IPS-15b (cell line): ENCODE results near the gene KRT6A.
"Not testable (repeated sequence)": the region's sequence is repeated elsewhere in the genome, so short reads cannot be mapped to it uniquely, and the experiment has no call there.

ENCODE experiments used
- H3K27me3 ChIP-seq: one replicate; pipeline ENCODE4 v1.6.1; 2013; ENCODE audit warnings: low read length; ENCODE audit not compliant: control insufficient read depth, insufficient read depth
- H3K36me3 ChIP-seq: one replicate; pipeline ENCODE4 v1.6.1; 2013; ENCODE audit warnings: low read length; ENCODE audit not compliant: control insufficient read depth, insufficient read depth
- H3K4me1 ChIP-seq: one replicate; pipeline ENCODE4 v1.6.1; 2013; ENCODE audit warnings: mild to moderate bottlenecking, low read length; ENCODE audit not compliant: control insufficient read depth, insufficient read depth
- H3K4me3 ChIP-seq: one replicate; pipeline ENCODE4 v1.5.1; 2013; ENCODE audit warnings: low read depth, low read length
- H3K9ac ChIP-seq: one replicate; pipeline ENCODE4 v1.6.1; 2013; ENCODE audit warnings: low read depth, mild to moderate bottlenecking, low read length
- H3K9me3 ChIP-seq: one replicate; pipeline ENCODE4 v1.6.1; 2013; ENCODE audit warnings: mild to moderate bottlenecking, low read length; ENCODE audit not compliant: control insufficient read depth, insufficient read depth

Gene KRT6A

DNA sequence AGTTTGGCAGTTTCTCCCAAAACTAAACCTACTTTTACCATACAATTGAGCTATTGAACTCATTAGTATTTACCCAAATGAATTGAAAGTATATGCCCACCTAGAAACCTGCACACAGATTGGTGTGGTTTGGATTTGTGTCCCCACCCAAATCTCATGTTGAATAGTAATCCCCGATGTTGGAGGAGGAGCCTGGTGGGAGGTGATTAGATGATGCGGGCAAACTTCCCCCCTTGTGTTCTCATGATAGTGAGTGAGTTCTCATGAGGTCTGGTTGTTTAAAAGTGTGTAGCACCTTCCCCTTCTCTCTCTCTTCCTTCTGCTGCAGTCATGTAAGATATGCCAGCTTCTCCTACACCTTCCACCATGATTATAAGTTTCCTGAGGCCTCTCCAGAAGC lies 15.4 kb downstream of the KRT6A start:
- Histone ChIP-seq H3K4me3 (no peak overlapping the region), H3K9ac (no peak overlapping the region), H3K27me3 (no peaks in the 10 kb centered on the region)

DNA sequence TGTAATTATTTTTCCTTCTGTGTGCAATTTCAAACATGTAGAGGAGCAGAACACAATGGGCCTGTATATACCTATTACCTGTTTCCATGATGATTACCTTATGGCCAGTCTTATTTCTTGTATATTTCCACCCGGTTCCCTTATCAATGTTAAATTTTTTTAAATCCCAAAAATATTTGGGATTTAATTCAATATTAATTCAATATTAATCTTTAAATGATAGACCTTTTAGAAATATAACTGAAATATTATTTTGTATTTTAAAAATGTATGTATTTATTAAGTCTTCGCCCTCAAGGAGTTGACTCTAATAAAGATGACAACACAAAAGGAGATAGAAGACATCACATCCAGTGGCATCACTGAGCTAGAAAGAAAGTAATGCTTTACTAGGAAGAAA lies 18.8 kb downstream of the KRT6A start:
- Histone ChIP-seq H3K27me3 (no peaks in the 10 kb centered on the region), H3K36me3 (no peaks in the 10 kb centered on the region), H3K4me3 (no peak overlapping the region), H3K9ac (no peak overlapping the region), H3K4me1 (no peaks in the 10 kb centered on the region), H3K9me3 (no peaks in the 10 kb centered on the region)

More for the DNA sequence above, 15.4 kb downstream of the KRT6A start:
- Histone ChIP-seq H3K9me3 (peaks cover 3% of the 10 kb centered on the region), H3K4me1 (no peaks in the 10 kb centered on the region), H3K36me3 (no peaks in the 10 kb centered on the region)

DNA sequence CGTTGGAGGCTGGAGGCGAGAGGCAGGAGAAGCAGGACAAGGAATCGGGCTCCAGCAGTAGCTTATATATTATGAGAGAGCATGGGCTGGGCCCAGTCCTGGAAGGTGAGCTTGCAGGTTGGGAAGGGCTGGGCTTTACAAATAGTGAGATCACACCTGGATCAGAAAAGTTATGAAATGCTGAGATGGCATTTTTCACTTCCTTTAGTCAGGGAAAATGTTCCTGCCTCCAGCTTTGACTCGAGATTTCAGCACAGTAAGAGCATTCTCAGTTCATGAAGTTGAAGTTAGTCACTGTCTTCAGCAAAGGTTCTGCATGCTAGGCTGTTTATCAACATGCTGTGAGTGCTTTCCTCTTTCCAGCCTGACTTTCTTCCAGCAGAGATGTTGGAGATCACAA lies 19.3 kb downstream of the KRT6A start, which contains the start of gene KRT6C:
KRT6C (minus strand) TSS at position 38 of the 400 bp plus-strand sequence. CDS start 68 bp downstream, outside the sequence.
- Histone ChIP-seq H3K4me1 (no peaks in the 10 kb centered on the region), H3K36me3 (no peaks in the 10 kb centered on the region), H3K9ac (no peak within 1 kb of the TSS), H3K4me3 (no peak within 1 kb of the TSS), H3K9me3 (no peaks in the 10 kb centered on the region), H3K27me3 (no peaks in the 10 kb centered on the region)

DNA sequence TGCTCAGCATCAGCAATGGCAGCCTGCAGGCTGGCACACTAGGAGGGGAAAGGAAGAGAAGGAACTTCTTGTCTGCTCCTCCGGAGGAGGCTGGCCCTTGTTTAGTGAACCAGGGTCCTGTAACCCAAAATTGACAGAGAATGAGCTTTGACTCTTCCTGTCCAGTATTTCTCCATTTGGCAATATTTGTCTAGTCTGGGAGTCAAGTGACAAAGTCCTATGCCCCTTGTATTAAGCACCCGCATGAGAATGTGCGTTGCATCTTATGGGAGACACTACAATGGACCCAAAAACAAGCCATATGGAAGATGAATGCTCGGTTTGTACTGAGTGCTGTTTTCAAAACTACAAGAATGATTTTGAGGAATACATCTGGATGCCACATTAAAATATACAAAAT lies 23.2 kb downstream of the KRT6A start:
- no peaks in the 10 kb centered on the region for H3K27me3 ChIP-seq
- H3K9me3 ChIP-seq = no peaks in the 10 kb centered on the region
- H3K4me3 ChIP-seq = no peak overlapping the region
- H3K9ac ChIP-seq = no peak overlapping the region
- H3K4me1 ChIP-seq = no peaks in the 10 kb centered on the region
- H3K36me3 ChIP-seq = no peaks in the 10 kb centered on the region

DNA sequence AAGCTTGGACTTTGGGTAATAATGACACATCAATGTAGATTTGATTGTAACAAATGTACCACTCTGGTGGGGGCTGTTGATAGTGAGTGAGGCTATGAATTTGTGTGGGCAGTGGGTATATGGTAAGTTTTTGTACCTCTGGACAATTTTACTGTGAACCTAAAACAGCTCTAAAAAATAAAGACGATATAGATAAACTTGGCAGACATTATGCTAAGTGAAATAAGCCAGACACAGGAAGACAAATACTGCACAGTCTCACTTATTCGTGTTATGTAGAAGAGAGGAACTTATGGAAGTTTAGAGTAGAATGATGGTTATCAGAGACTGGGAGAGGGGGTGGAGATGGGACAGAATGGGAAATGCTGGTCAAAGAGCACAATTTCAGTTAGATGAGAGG lies 28.2 kb downstream of the KRT6A start:
- no peaks in the 10 kb centered on the region for H3K4me1 ChIP-seq
- H3K36me3 ChIP-seq = no peaks in the 10 kb centered on the region
- H3K27me3 ChIP-seq = no peaks in the 10 kb centered on the region
- no peaks in the 10 kb centered on the region for H3K9me3 ChIP-seq
- H3K4me3 ChIP-seq = no peak overlapping the region
- H3K9ac ChIP-seq = no peak overlapping the region

DNA sequence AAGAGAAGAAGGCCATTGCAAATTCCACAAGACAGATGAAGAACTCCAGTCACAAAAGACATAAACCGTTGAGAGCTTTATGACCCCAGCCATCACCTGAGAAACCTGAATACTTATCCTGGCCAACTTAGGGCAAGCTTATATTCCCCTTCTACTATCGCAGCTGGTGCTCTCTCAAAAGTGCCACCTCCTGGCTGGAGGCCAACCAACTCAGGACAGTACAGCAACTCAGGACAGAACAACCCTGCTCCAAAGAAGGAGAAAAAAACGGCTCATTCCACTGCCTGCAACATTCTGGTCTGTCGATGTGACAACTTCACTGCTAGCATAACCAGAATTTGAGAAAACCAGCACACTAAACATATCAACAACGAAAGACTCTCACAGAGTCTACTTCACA lies 31.4 kb downstream of the KRT6A start:
- H3K9me3 ChIP-seq = no peaks in the 10 kb centered on the region
- no peak overlapping the region for H3K9ac ChIP-seq
- H3K36me3 ChIP-seq = no peaks in the 10 kb centered on the region
- no peaks in the 10 kb centered on the region for H3K4me1 ChIP-seq
- no peak overlapping the region for H3K4me3 ChIP-seq
- H3K27me3 ChIP-seq = no peaks in the 10 kb centered on the region

DNA sequence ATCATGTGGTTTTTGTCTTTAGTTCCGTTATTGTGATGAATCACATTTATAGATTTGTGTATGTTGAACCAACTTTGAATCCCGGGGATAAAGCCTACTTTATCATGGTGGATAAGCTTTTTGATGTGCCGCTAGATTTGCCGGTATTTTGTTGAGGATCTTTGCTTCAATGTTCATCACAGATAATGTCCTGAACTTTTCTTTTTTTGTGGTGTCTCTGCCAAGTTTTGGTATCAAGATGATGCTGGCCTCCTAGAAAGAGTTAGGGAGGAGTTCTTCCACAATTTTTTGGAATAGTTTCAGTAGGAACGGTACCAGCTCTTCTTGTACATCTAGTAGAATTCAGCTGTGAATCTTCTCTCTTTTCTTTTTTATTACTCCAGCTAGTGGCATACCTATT lies 34.2 kb downstream of the KRT6A start:
- Histone ChIP-seq H3K4me1 (peaks cover 4% of the 10 kb centered on the region), H3K4me3 (no peak overlapping the region), H3K36me3 (no peaks in the 10 kb centered on the region), H3K9ac (no peak overlapping the region), H3K27me3 (no peaks in the 10 kb centered on the region), H3K9me3 (no peaks in the 10 kb centered on the region)

DNA sequence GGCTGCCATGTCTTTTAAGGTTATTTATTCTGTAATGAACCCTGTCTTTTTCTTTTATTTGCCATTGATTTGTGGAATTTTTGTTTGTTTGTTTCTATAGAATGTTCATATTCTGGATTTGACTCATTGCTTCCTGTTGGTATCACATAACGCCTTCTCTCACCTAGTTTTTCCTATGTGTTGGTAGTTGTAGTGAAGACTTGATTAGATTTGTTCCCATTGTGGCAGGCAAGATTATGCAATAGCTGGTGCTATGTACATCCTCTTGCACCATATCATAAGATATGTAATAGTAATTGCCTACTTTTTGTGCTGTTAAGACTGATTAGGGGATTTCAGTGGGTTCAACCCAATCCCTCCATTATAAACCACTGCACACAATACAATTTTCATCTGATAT lies 37.2 kb downstream of the KRT6A start:
- Histone ChIP-seq H3K36me3 (no peaks in the 10 kb centered on the region), H3K4me1 (peaks cover 4% of the 10 kb centered on the region), H3K9ac (no peak overlapping the region), H3K9me3 (no peaks in the 10 kb centered on the region), H3K27me3 (no peaks in the 10 kb centered on the region), H3K4me3 (no peak overlapping the region)

DNA sequence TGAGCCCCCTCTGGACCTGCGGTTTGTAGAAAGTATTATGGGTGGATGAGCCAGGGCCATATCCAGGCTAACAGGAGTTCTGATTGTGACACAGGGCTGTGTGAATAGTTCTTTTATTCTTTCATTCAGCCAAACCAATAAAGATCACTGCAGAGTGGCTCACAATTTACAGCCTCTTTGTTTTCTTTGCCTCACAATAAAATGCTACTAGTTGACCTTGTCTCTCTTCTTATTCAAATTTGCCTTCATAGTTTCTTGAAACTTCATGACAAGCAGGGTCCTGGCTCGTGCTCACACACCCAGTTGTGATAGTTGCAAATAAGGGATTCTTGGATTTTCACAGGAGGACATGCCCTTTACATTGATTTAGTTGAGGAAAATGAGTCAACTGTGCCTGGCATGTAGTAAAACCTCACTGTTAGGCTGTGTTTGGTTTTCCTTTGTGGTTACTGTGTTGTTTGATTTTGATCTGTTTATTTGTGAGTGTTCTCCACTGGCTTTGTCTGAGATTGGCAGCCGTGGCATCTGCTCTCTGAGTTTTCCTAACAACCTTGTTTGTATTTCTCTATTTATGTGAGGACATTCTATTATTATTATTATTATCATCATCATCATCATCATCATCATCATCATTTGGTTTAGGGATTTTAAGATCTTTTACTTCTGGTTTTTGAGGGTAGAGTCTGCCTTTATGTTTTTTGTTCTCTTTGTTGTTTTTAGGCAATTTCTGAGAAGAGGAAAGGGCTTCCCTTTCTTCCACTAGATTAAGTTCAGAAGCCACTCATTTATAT lies 38.5 kb downstream of the KRT6A start:
- Histone ChIP-seq H3K4me3 (no peak overlapping the region), H3K27me3 (no peaks in the 10 kb centered on the region), H3K9me3 (no peaks in the 10 kb centered on the region), H3K36me3 (no peaks in the 10 kb centered on the region), H3K9ac (no peak overlapping the region), H3K4me1 (peaks cover 4% of the 10 kb centered on the region)

DNA sequence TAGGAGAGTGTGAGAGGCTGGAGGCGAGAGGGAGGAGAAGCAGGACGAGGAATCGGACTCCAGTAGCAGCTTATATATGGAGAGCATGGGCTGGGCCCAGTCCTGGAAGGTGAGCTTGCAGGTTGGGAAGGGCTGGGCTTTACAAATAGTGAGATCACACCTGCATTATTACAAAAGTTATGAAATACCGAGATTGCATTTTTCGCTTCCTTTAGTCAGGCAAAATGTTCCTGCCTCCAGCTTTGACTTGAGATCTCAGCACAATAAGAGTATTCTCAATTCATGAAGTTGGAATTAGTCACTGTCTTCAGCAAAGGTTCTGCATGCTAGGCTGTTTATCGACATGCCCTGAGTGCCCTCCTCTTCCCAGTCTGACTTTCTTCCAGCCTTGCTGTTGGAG lies 41.0 kb downstream of the KRT6A start, which contains the start of gene KRT6B:
KRT6B (minus strand) TSS at position 46 of the 400 bp plus-strand sequence. CDS start 68 bp downstream, outside the sequence.
- Histone ChIP-seq H3K4me1 (peaks cover 4% of the 10 kb centered on the region), H3K4me3 (no peak within 1 kb of the TSS), H3K27me3 (no peaks in the 10 kb centered on the region), H3K9ac (no peak within 1 kb of the TSS), H3K9me3 (no peaks in the 10 kb centered on the region), H3K36me3 (no peaks in the 10 kb centered on the region)

DNA sequence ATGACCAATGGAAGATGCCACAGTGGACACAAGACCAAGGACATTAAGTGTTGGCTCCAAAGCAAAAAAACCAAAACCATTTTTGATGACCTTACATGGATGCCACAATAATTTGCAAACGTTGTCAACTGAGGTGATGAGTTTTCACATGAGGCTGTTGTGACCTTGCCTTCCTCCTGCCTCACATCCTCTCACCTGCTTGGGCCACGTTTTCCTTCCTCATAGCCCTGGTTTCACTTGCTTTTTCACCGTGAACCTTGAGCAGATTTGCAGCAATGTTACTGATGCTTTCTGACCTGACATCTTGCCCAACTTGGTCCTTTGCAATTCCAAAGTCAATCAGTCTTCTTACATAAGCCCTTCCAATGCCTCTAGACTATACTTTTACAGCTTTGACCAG lies 44.8 kb downstream of the KRT6A start:
- Histone ChIP-seq H3K36me3 (no peaks in the 10 kb centered on the region), H3K9me3 (no peaks in the 10 kb centered on the region), H3K4me3 (no peak overlapping the region), H3K9ac (no peak overlapping the region), H3K4me1 (no peaks in the 10 kb centered on the region), H3K27me3 (no peaks in the 10 kb centered on the region)

DNA sequence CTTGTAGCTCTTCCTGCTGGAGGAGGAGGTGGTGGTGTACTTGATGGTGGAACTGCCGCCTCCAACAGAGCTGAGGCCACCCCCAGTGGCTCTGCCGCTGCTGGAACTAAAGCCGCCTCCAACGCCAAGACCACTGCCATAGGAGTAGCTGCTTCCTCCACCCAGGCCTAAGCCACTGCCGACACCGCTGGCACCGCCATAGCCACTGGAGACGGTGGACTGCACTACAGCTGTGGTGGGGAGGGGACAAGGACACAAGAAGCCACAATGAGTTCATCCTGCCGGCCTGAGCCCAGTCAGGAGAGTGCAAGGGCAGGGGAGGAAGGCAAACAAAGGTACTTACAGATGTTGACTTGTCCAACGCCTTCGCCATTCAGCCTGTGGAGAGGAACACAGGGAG lies 45.9 kb downstream of the KRT6A start:
- H3K9ac ChIP-seq, H3K9me3 ChIP-seq, H3K36me3 ChIP-seq, H3K4me1 ChIP-seq, H3K27me3 ChIP-seq, H3K4me3 ChIP-seq: not testable (repeated sequence)
